ENCODE data around the gene STAG3. TPM values are rescaled to one million over a fixed set of nuclear protein-coding genes. Genes with fewer than 3 reads are reported as not detected.
"Not testable (repeated sequence)": the region's sequence is repeated elsewhere in the genome, so short reads cannot be mapped to it uniquely, and the experiment has no call there.

STAG3 gene
- total RNA-seq, 1 experiment from 2014 or later: 0.05 TPM

GRCh38 chr7:100173806-100174495, 3.8 kb upstream of the STAG3 start:
- DNase-seq (ENCODE audit: extremely low read depth, low read depth): no peak

- no peak for DNase-seq (ENCODE audit: extremely low read depth, low read depth)
Measured at GRCh38 chr7:100174582-100174981, 3.1 kb upstream of the STAG3 start.

GRCh38 chr7:100175296-100175935, 2.3 kb upstream of the STAG3 start:
- no peak for DNase-seq (ENCODE audit: extremely low read depth, low read depth)

- DNase-seq (ENCODE audit: extremely low read depth, low read depth): no peak
Measured at GRCh38 chr7:100176096-100177044, 1.3 kb upstream of the STAG3 start.

GRCh38 chr7:100180084-100180483, 2.4 kb downstream of the STAG3 start:
- not testable (repeated sequence) for DNase-seq (ENCODE audit: extremely low read depth, low read depth)

DNA sequence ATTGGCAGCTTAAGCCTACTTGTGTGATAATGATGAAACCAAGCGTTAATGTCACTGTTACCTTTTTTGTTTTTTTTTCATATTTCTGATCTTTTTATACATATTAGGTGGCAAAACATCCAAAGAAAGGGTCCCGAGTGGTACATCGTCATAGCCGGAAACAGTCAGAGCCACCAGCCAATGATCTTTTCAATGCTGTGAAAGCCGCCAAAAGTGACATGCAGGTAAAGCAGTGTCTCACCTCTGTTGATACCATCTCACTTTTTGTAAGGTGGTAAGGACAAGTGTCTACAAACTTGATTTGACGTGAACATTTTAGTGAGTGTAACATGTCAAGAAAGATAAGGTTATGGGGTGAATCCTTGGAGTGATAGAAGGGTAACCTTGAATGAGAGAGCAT, 4.9 kb downstream of the STAG3 start:
- not testable (repeated sequence) for DNase-seq (ENCODE audit: extremely low read depth, low read depth)

GRCh38 chr7:100183090-100183489, 5.4 kb downstream of the STAG3 start:
- DNase-seq (ENCODE audit: extremely low read depth, low read depth): not testable (repeated sequence)

DNA sequence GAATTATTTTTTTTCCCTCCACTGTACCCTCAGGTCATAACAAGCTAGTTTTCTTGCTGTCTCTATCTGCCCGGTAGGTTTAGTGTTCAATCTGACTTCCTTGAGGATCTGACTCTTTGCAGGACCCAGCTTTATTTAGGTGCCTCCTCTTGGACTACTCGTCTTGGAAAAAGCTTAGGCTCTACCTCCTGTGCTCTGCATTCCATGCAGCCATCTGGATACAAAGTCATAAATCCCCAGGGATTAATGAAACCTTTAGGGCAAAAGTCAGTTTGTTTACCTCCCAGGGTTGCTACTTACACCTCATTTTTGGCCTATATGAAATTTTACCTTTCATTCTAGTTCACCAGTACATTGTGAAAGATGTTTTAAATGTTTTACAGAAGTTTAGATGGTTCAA, 8.0 kb downstream of the STAG3 start:
- DNase-seq (ENCODE audit: extremely low read depth, low read depth): no peak

- no peak for DNase-seq (ENCODE audit: extremely low read depth, low read depth)
Measured at GRCh38 chr7:100189061-100189460, 11.3 kb downstream of the STAG3 start.

DNA sequence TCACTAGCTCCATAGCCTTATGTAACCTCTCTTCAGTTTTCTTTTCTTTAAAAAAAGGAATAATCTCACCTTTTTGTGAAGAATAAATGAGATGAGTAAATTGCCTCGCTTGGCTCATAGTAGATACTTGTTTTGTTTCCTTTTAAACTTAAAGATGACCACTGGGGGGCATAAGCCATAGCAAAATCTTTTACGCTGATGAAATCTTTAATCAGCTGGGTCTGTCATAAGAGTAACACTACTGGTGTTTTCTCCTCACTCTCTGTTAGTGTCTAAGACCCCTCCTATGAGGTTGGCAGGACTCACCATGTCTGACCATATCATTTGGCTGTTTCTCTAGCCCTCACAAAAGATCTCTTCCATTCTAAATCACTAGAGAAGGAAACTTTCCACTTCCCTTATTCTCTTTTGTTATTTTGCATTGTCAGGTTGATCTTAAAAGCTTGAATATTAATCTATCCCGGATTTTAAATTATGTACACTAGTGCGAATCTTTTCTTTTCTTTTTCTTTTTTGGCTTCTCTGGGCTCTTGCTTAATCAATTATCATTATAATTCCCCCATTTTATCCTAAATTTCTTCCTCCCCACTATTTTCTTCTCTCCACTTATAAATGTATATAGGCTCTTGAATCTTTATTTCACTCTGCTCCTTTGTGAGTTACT, 12.5 kb downstream of the STAG3 start:
- peak; percentile 64 for DNase-seq (ENCODE audit: extremely low read depth, low read depth)

DNA sequence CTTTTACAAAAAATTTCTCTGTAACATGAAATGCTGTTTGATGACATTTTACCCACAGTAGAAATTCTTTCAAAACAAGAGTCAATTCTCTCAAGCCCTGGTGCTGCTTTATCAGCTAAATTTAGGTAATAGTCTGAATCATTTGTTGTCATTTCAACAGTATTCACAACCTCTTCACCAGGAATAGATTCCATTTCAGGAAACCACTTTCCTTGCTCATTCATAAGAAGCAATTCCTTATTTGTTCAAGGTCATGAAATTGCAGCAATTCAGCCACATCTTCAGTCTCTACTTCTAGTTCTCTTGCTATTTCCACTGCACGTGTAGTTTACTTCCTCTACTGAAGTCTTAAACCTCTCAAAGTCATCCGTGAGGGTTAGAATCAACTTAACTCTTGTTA, 14.1 kb downstream of the STAG3 start:
- DNase-seq (ENCODE audit: extremely low read depth, low read depth): no peak

DNA sequence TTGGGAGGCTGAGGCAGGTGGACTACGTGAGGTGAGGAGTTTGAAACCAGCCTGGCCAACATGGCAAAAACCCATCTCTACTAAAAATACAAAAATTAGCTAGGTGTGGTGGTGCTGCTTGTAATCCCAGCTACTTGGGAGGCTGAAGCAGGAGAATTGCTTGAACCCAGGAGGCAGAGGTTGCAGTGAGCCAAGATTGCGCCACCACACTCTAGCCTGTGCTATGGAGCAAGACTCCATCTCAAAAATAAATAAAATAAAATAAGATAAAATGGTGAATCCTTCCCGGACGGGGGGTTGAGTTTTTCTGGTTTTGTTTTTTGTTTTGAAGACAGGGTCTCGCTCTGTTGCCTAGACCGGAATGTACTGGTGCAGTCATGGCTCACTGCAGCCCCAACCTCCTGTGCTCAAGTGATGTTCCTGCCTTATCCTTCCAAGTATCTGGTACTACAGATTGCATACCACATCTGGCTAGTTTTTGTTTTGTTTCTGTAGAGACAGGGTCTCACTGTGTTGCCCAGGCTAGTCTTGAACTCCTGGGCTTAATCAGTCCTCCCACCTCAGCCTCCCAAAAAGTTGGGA, 14.7 kb downstream of the STAG3 start:
- not testable (repeated sequence) for DNase-seq (ENCODE audit: extremely low read depth, low read depth)

DNA sequence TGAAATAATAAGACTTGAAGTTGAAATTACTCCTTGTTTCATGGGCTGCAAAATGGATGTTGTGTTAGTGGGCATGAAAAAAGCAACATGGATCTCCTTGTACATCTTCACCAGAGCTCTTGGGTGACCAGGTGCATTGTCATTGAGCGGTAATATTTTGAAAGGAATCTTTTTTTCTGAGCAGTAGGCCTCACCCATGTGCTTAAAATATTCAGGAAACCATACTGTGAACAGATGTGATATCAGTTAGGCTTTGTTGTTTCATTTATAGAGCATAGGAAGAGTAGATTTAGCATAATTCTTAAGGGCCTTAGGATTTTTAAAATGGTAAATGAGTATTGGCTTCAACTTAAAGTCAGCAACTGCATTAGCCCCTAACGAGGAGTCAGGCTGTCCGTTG, 15.3 kb downstream of the STAG3 start:
- DNase-seq (ENCODE audit: extremely low read depth, low read depth): no peak

DNA sequence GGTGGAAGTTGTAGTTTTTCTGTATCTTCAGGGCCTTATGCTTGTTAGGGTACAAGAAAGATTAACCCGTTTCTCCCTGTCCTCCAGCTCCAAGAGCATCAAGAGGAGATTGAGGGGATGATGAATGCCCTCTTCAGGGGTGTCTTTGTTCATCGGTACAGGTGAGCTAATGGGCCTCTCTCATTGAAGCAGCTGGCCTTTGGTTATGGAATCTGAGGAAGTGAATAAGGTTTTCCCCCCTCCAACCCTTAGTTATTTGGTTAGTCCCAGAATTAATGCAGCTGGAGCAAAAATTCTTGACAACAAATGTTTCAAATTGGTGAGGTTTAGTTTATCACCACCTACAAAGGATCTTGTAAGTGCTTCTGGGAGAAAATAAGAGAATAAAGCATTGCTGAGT, 17.5 kb downstream of the STAG3 start:
- DNase-seq (ENCODE audit: extremely low read depth, low read depth): no peak

DNA sequence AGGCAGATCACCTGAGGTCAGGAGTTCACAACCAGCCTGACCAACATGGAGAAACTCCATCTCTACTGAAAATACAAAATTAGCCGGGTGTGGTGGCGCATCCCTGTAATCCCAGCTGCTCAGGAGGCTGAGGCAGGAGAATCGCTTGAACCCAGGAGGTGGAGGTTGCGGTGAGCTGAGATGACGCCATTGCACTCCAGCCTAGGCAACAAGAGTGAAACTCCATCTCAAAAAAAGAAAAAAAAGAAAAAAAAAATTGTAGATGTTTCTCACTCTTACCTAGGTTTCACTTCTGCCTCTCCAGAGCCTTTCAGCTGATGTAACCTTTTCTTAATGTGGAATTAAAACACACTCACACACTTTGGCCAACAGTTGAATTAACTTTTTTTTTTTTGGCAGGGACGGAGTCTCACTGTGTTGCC, 18.2 kb downstream of the STAG3 start:
- not testable (repeated sequence) for DNase-seq (ENCODE audit: extremely low read depth, low read depth)

GRCh38 chr7:100198266-100198665, 20.5 kb downstream of the STAG3 start:
- DNase-seq (ENCODE audit: extremely low read depth, low read depth): no peak

DNA sequence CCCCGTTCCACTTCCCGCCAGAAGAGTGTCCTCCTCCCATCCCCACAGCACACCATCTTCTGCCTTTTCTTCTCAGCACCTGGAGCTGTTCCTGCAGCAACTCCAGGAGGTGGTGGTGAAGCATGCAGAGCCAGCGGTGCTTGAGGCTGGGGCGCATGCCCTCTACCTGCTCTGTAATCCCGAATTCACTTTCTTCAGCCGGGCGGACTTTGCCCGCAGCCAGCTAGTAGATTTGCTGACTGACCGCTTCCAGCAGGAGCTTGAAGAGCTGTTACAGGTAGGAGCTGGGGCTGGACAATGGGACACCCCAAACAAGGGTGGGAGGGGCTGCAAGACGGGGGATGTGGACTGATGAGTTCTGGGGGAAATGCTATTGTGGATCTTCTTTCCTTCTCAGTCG, 23.0 kb downstream of the STAG3 start:
- no peak for DNase-seq (ENCODE audit: extremely low read depth, low read depth)

DNA sequence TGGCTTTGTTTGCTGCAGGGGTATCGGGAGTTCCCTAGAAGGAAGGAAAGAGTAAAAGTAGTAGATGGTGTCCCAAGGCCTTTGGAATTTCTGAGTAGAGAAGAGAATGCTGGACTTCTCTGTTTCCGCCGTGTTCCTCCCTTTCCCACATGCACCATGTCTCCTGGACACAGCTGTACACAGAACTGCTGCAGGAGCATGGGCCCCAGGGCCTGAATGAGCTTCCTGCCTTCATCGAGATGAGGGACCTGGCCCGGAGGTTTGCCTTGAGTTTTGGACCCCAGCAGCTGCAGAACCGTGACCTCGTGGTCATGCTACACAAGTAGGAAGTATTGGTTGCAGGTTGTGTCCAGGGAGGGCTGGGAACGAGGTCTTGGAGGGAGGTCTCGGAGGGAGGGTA, 26.7 kb downstream of the STAG3 start:
- DNase-seq (ENCODE audit: extremely low read depth, low read depth): no peak

DNA sequence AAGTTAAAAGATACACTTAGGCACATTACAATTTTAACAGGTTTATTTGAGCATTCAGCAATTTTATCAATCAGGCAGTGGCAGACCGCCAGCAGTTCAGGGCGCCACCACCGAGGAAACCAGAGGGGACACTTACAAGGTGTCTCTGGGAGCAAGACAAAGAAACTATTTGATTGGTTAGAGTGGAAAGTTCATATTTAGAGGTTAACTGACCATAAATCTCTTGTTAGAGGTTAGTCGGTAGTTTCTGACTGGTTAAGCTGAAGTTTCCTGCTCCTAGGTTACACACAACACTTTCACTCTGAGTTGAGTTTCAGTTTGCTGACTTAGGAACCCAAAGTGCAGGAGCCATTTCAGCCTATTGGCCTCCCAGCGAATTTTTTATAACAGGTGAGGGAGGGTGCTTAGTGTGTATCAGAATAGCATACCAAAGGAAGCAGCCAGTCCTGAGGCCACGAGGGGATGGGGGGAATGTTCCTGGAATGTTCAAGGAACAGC, 31.2 kb downstream of the STAG3 start:
- DNase-seq (ENCODE audit: extremely low read depth, low read depth): no peak

GRCh38 chr7:100209493-100209892, 31.8 kb downstream of the STAG3 start:
- no peak for DNase-seq (ENCODE audit: extremely low read depth, low read depth)
